Mammary epithelial cell (primary cell): ENCODE data around the gene RHBDL1.

Experiments used
- CTCF ChIP-seq, 2 donors: IDR thresholded peaks in 1 of 2; conservative IDR thresholded peaks in 1 of 2; 2 replicates each; pipeline ENCODE4 v1.5.1; 2011 to 2012; ENCODE audit warnings: inconsistent platforms in 2 of 2, low read length in 2 of 2, mild to moderate bottlenecking in 2 of 2, control low read depth in 1 of 2, low read depth in 1 of 2; ENCODE audit not compliant: insufficient read depth in 1 of 2; ENCODE audit errors: extremely low read depth in 1 of 2
- EZH2 ChIP-seq: IDR thresholded peaks from 2 replicates; pipeline ENCODE4 v1.6.1; 2012; ENCODE audit warnings: low read length, inconsistent platforms, borderline replicate concordance

- no peak for TF ChIP-seq EZH2
- no peak for TF ChIP-seq CTCF (conservative IDR thresholded peaks at IDR 0.05 in 1 of 2, IDR thresholded peaks at IDR 0.05 in 1 of 2; ENCODE audit: extremely low read depth in 1 of 2, insufficient read depth in 1 of 2, low read depth in 1 of 2, low read length in 2 of 2)
These were observed 34.4 kb downstream of the RHBDL1 start for GRCh38 chr16:709566-710499.
